H1 (cell line): ENCODE data around the gene MYMX. TPM values are rescaled to one million over a fixed set of nuclear protein-coding genes. Genes with fewer than 3 reads are reported as not detected.

ENCODE experiments used
- CTCF ChIA-PET: fragments of 300-600 bp; sonication (Branson Sonifier 250); formaldehyde crosslinking; loops from one replicate; lab custom pipeline; 2021; ENCODE audit not compliant: partially characterized antibody; lab: Charles Lee
- POLR2A ChIA-PET: fragments of 300-600 bp; sonication (Branson Sonifier 250); formaldehyde crosslinking; loops from one replicate; lab custom pipeline; 2021; ENCODE audit warnings: inconsistent platforms; ENCODE audit not compliant: partially characterized antibody; lab: Charles Lee
- DNase-seq, 2 experiments: peaks; one replicate each; pipeline versions ENCODE4 v3.0.0 to v3.0.0-alpha.2; 2010 to 2022; ENCODE audit warnings: low spot score in 2 of 2, low read depth in 1 of 2, mixed read lengths in 1 of 2
- FAIRE-seq: peaks from 2 replicates; lab custom pipeline; 2011; peaks lifted over from hg19 to GRCh38; lab: Jason Lieb, UNC
- H2AFZ ChIP-seq: 2 replicates; pipeline ENCODE4 v1.8.1; 2012; ENCODE audit warnings: low read length, inconsistent platforms
- H2AK5ac ChIP-seq: 2 replicates; pipeline ENCODE4 v1.6.1; 2013; ENCODE audit warnings: low read depth, low read length
- H2BK120ac ChIP-seq: replicated peaks from 2 replicates; pipeline ENCODE3; 2013; ENCODE audit warnings: low read depth, low read length, inconsistent platforms
- H2BK12ac ChIP-seq: 2 replicates; pipeline ENCODE4 v1.6.1; 2013; ENCODE audit warnings: low read depth, low read length
- H2BK15ac ChIP-seq: 2 replicates; pipeline ENCODE4 v1.6.1; 2013; ENCODE audit warnings: low read length
- H2BK20ac ChIP-seq: 2 replicates; pipeline ENCODE4 v1.6.1; 2013; ENCODE audit warnings: low read length
- H2BK5ac ChIP-seq: 2 replicates; pipeline ENCODE4 v1.6.1; 2013; ENCODE audit warnings: low read depth, low read length
- H3K14ac ChIP-seq: 2 replicates; pipeline ENCODE4 v1.6.1; 2013; ENCODE audit warnings: inconsistent platforms; ENCODE audit not compliant: insufficient read length
- H3K18ac ChIP-seq: 2 replicates; pipeline ENCODE4 v1.6.1; 2013; ENCODE audit warnings: low read length; ENCODE audit errors: extremely low read depth
- H3K23ac ChIP-seq: 2 replicates; pipeline ENCODE4 v1.6.1; 2013; ENCODE audit warnings: inconsistent platforms; ENCODE audit not compliant: insufficient read length
- H3K23me2 ChIP-seq: 2 replicates; pipeline ENCODE4 v1.6.1; 2013; ENCODE audit warnings: low read depth, low read length
- H3K27ac ChIP-seq: 2 replicates; pipeline ENCODE4 v1.6.1; 2011; ENCODE audit warnings: low read depth, low read length, inconsistent platforms
- H3K27me3 ChIP-seq, 4 experiments: replicated peaks in 1 of 4; 1 replicate in 1 of 4; 2 replicates in 3 of 4; pipeline versions ENCODE4 v1.6.1 to v1.8.1; 2011 to 2013; ENCODE audit warnings: low read length in 3 of 4, mild to moderate bottlenecking in 3 of 4, inconsistent platforms in 2 of 4, mixed read lengths in 2 of 4, moderate library complexity in 1 of 4; ENCODE audit not compliant: control insufficient read depth in 3 of 4, insufficient read depth in 3 of 4; ENCODE audit errors: extremely low read depth in 1 of 4
- H3K36me3 ChIP-seq, 4 experiments: 2 replicates each; pipeline versions ENCODE4 v1.6.1 to v1.8.1; 2011 to 2013; ENCODE audit warnings: mild to moderate bottlenecking in 4 of 4, low read length in 3 of 4, moderate library complexity in 2 of 4, control low read depth in 1 of 4, inconsistent platforms in 1 of 4; ENCODE audit not compliant: insufficient read depth in 4 of 4, control insufficient read depth in 2 of 4
- H3K4ac ChIP-seq: replicated peaks from 2 replicates; pipeline ENCODE3; 2013; ENCODE audit warnings: low read length, low read depth, mixed read lengths, inconsistent platforms; ENCODE audit not compliant: insufficient read length
- H3K4me1 ChIP-seq, 4 experiments: replicated peaks in 1 of 4; 1 replicate in 1 of 4; 2 replicates in 3 of 4; pipeline versions ENCODE4 v1.6.1 to v1.8.1; 2011 to 2013; ENCODE audit warnings: low read length in 3 of 4, inconsistent platforms in 2 of 4, mixed read lengths in 1 of 4; ENCODE audit not compliant: insufficient read depth in 4 of 4, control insufficient read depth in 3 of 4
- H3K4me2 ChIP-seq, 2 experiments: 2 replicates each; pipeline versions ENCODE4 v1.6.1 to v1.8.1; 2011 to 2013; ENCODE audit warnings: low read depth in 2 of 2, low read length in 2 of 2, control low read depth in 1 of 2, inconsistent platforms in 1 of 2, mild to moderate bottlenecking in 1 of 2; ENCODE audit not compliant: insufficient read depth in 1 of 2
- H3K4me3 ChIP-seq, 4 experiments: fragments of 200-600, 300-600 bp in 1 of 4; sonication (generic), shearing (Covaris generic), sonication (Bioruptor Twin) in 1 of 4; 2 replicates each; pipeline versions ENCODE4 v1.5.1 to v1.8.1; 2011 to 2016; ENCODE audit warnings: low read length in 4 of 4, low read depth in 3 of 4, control low read depth in 2 of 4, inconsistent platforms in 2 of 4, mild to moderate bottlenecking in 2 of 4, mixed read lengths in 1 of 4, moderate library complexity in 1 of 4; ENCODE audit not compliant: insufficient read depth in 2 of 4; ENCODE audit errors: extremely low read depth in 1 of 4
- H3K56ac ChIP-seq: replicated peaks from 2 replicates; pipeline ENCODE3; 2013; ENCODE audit warnings: low read depth, mild to moderate bottlenecking, mixed read lengths, low read length, inconsistent platforms; ENCODE audit not compliant: insufficient read length
- H3K79me1 ChIP-seq: 2 replicates; pipeline ENCODE4 v1.6.1; 2013; ENCODE audit warnings: low read depth, low read length, control low read depth
- H3K79me2 ChIP-seq, 2 experiments: 2 replicates each; pipeline versions ENCODE4 v1.6.1 to v1.8.1; 2012 to 2013; ENCODE audit warnings: low read length in 2 of 2, mild to moderate bottlenecking in 2 of 2, inconsistent platforms in 1 of 2; ENCODE audit not compliant: insufficient read depth in 2 of 2, control insufficient read depth in 1 of 2
- H3K9ac ChIP-seq, 4 experiments: replicated peaks in 1 of 4; 1 replicate in 1 of 4; 2 replicates in 3 of 4; pipeline versions ENCODE4 v1.6.1 to v1.8.1; 2011 to 2013; ENCODE audit warnings: low read depth in 3 of 4, low read length in 3 of 4, control low read depth in 2 of 4, mild to moderate bottlenecking in 2 of 4, moderate library complexity in 2 of 4, inconsistent platforms in 1 of 4; ENCODE audit errors: extremely low read depth in 1 of 4
- H3K9me3 ChIP-seq, 2 experiments: 2 replicates each; pipeline versions ENCODE4 v1.6.1 to v1.8.1; 2012 to 2013; ENCODE audit warnings: mild to moderate bottlenecking in 2 of 2, moderate library complexity in 2 of 2, control low read depth in 1 of 2, inconsistent platforms in 1 of 2, low read depth in 1 of 2, low read length in 1 of 2, mixed read lengths in 1 of 2; ENCODE audit not compliant: insufficient read depth in 2 of 2
- H4K20me1 ChIP-seq, 2 experiments: replicated peaks in 1 of 2; 2 replicates each; pipeline versions ENCODE3 to v1.8.1; 2011 to 2013; ENCODE audit warnings: inconsistent platforms in 2 of 2, low read length in 2 of 2, mild to moderate bottlenecking in 1 of 2; ENCODE audit not compliant: insufficient read depth in 2 of 2, control insufficient read depth in 1 of 2
- H4K5ac ChIP-seq: 2 replicates; pipeline ENCODE4 v1.6.1; 2013; ENCODE audit warnings: low read length, low read depth, mixed read lengths, inconsistent platforms; ENCODE audit not compliant: insufficient read length
- H4K8ac ChIP-seq: 2 replicates; pipeline ENCODE4 v1.8.0; 2013; ENCODE audit warnings: mild to moderate bottlenecking, moderate library complexity, low read length, inconsistent platforms; ENCODE audit not compliant: insufficient read depth; ENCODE audit errors: extremely low read depth
- H4K91ac ChIP-seq: replicated peaks from 2 replicates; pipeline ENCODE3; 2013; ENCODE audit warnings: low read length, mixed read lengths, inconsistent platforms; ENCODE audit not compliant: insufficient read length
- TBP ChIP-seq: IDR thresholded peaks from 2 replicates; pipeline ENCODE4 v1.6.1; 2011; ENCODE audit warnings: low read depth, low read length, improper control_type of control experiment
- WGBS, 2 experiments: shearing (Covaris generic) in 1 of 2; methylation state at CpG; one replicate each; pipeline versions ENCODE4 v1.1.6 to v1.1.7; 2013 to 2015; ENCODE audit warnings: low lambda C conversion rate in 2 of 2, mixed read lengths in 2 of 2, inconsistent platforms in 1 of 2, low coverage in 1 of 2, missing lambda C conversion rate in 1 of 2; ENCODE audit not compliant: insufficient replicate concordance in 2 of 2, insufficient coverage in 1 of 2, insufficient read length in 1 of 2; ENCODE audit errors: extremely low coverage in 1 of 2, missing lambda C conversion rate in 1 of 2; 5-methylcytosine and 5-hydroxymethylcytosine counted together
- polyA plus RNA-seq, 7 experiments: library from polyadenylated mRNA; depleted of rRNA in 3 of 7; stranded (reverse) in 5 of 7; unstranded in 2 of 7; fragments of >200 nt in 5 of 7; fragments of 200-250 nt in 2 of 7; gene quantifications; 1 replicate in 5 of 7; 2 replicates in 1 of 7; 4 replicates in 1 of 7; pipeline versions ENCODE4 v1.2.1 to v1.2.3, GENCODE V29; 2011 to 2013; ENCODE audit warnings: missing spikeins in 2 of 7, mixed read lengths in 2 of 7
- total RNA-seq: library from RNA; stranded (reverse); fragmentation: NEBNext Ultra II Directional; extraction: Animal tissue kit (Norgen Biotek cat#: 25700); gene quantifications from 2 replicates; pipeline ENCODE4 v1.2.1, GENCODE V29; 2021

Gene MYMX
- total and polyA plus RNA-seq, 2 of the 8 experiments (the other 6 are each of a cell fraction or from before 2014, with no cell fraction given): 4.7 to 6.9 TPM

DNA sequence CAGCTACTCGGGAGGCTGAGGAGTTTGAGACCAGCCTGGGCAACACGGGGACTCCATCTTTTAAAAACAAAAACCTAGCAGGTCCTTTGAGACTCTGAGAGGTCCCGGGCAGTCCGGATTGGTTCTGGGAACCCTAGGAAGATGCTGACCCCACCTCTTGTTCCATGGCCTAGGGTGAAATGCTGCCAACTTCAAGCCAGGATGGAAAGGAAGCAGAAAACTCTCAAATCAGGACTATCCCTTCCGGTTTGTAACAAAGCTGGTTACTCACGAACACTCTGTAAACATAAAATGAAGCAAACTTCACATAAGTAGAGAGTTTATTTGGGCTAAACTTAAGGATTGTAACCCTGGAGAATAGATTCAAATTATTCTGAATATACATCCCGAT lies 30.1 kb upstream of the MYMX start:
- FAIRE-seq: no peak
- H3K23ac ChIP-seq: no peak overlapping the region
- H2BK15ac ChIP-seq: 0 out of 2 replicates have a peak overlapping the region, but pooled peaks have one; percentile 49
- H2BK12ac ChIP-seq: peak overlapping the region; percentile 94
- no peak overlapping the region for H3K56ac ChIP-seq
- H3K23me2 ChIP-seq: peaks cover 4% of the 10 kb centered on the region; the same call in 1 of the 2 replicates
- WGBS, 2 experiments: 88% methylated on average over 7 of the region's 7 CpGs; no CpG with 5 or more reads in 1 of the 2 experiments
- H3K27me3 ChIP-seq: no peaks in the 10 kb centered on the region
- H2BK5ac ChIP-seq: 0 out of 2 replicates have a peak overlapping the region, but pooled peaks have one; percentile 55
- no peaks in the 10 kb centered on the region for H3K79me1 ChIP-seq
- ChIA-PET POLR2A (interaction anchor here (1.5 to 3.6 kb wide), 7 partner anchors 14 to 68 kb away, joined by 3 to 25 read pairs (median 7); partner anchors contain the start of genes HSP90AB1 and MYMX), CTCF (interaction anchor here (0.6 to 7.6 kb wide), 16 partner anchors 10 to 283 kb away, joined by 3 to 41 read pairs (median 4); partner anchors contain the start of gene MYMX)
- H2AFZ ChIP-seq: 0 out of 2 replicates have a peak overlapping the region, but pooled peaks have one; percentile 83
- no peak overlapping the region; the same call in 1 of the 2 replicates for H4K8ac ChIP-seq
- no peak overlapping the region for H3K14ac ChIP-seq
- no peak overlapping the region for H2AK5ac ChIP-seq
- peak overlapping the region; percentile 51; the same call in 1 of the 2 replicates for H2BK20ac ChIP-seq
- no peak overlapping the region for H3K4me3 ChIP-seq
- H3K4ac ChIP-seq: no peak overlapping the region
- no peak overlapping the region for H3K4me2 ChIP-seq
- no peak overlapping the region for H3K9ac ChIP-seq
- H3K18ac ChIP-seq: no peak overlapping the region; the same call in 1 of the 2 replicates
- H3K36me3 ChIP-seq: no peaks in the 10 kb centered on the region
- no peaks in the 10 kb centered on the region for H4K20me1 ChIP-seq
- H2BK120ac ChIP-seq: no peak overlapping the region
- H4K5ac ChIP-seq: no peak overlapping the region
- H4K91ac ChIP-seq: no peak overlapping the region
- no peak overlapping the region for H3K27ac ChIP-seq
- H3K9me3 ChIP-seq: no peaks in the 10 kb centered on the region
- H3K79me2 ChIP-seq: no peaks in the 10 kb centered on the region
- peaks cover 2 to 10% (median 5%) of the 10 kb centered on the region in 4 experiments; a peak in 6 of 7 replicates for H3K4me1 ChIP-seq
- DNase-seq: no peak
- TF ChIP-seq TBP: no peak
